HepG2 (cell line): ENCODE results near the gene PPIC. TPM values are rescaled to one million over a fixed set of nuclear protein-coding genes. Genes with fewer than 3 reads are reported as not detected.

Experiments used
- ATAC-seq: fragments of 200-7000 bp; cut with Tn5 transposase; 3 replicates; pipeline ENCODE4 v1.9.1; 2020; ENCODE audit warnings: mild to moderate bottlenecking, moderate library complexity
- BruUV-seq: library from RNA; stranded (reverse); fragments of 400-500 nt; replicated peaks from 2 replicates; lab custom pipeline; 2021; lab: Mats Ljungman, UMichigan
- CTCF ChIA-PET: fragments of 300-600 bp; formaldehyde crosslinking; extraction: SDS; loops from one replicate; lab custom pipeline; 2021; ENCODE audit warnings: low total read pairs, inconsistent platforms, low intra/inter-chr PET ratio; lab: Yijun Ruan, JAX
- POLR2A ChIA-PET: fragments of 350-600 bp; sonication (Branson Sonifier 250); formaldehyde crosslinking; loops from one replicate; lab custom pipeline; 2020; ENCODE audit warnings: antibody characterized with exemption, inconsistent platforms; lab: Yijun Ruan, JAX
- DNase-seq: peaks from one replicate; pipeline ENCODE4 v3.0.0-alpha.2; 2015; ENCODE audit warnings: low spot score
- FAIRE-seq: peaks from 3 replicates; lab custom pipeline; 2011; peaks lifted over from hg19 to GRCh38; lab: Jason Lieb, UNC
- H2AFZ ChIP-seq: one replicate; pipeline ENCODE4 v1.6.1; 2011; ENCODE audit warnings: low read length, inconsistent platforms
- H3K27ac ChIP-seq: fragments of 300-600 bp; 3 replicates; pipeline ENCODE4 v1.8.0; 2011; ENCODE audit warnings: mixed run types, mild to moderate bottlenecking, mixed read lengths, low read length, inconsistent platforms; ENCODE audit not compliant: insufficient read depth; ENCODE audit errors: extremely low read length
- H3K27me3 ChIP-seq, 2 experiments: fragments of 200-600 bp in 1 of 2; 2 replicates in 1 of 2; 3 replicates in 1 of 2; pipeline versions ENCODE4 v1.6.0 to v1.8.0; 2011; ENCODE audit warnings: low read length in 2 of 2, mild to moderate bottlenecking in 2 of 2, moderate library complexity in 2 of 2, inconsistent platforms in 1 of 2; ENCODE audit not compliant: insufficient read depth in 2 of 2, control insufficient read depth in 1 of 2
- H3K36me3 ChIP-seq, 2 experiments: fragments of 200-600 bp in 1 of 2; replicated peaks in 1 of 2; 2 replicates in 1 of 2; 3 replicates in 1 of 2; pipeline versions ENCODE4 v1.5.1 to v1.8.0; 2011; ENCODE audit warnings: low read length in 2 of 2, inconsistent platforms in 1 of 2; ENCODE audit not compliant: insufficient read depth in 2 of 2, control insufficient read depth in 1 of 2
- H3K4me1 ChIP-seq: 2 replicates; pipeline ENCODE4 v1.5.1; 2012; ENCODE audit warnings: low read length, inconsistent platforms; ENCODE audit not compliant: insufficient read depth
- H3K4me2 ChIP-seq: 2 replicates; pipeline ENCODE4 v1.6.0; 2011; ENCODE audit warnings: low read depth, low read length, inconsistent platforms
- H3K4me3 ChIP-seq, 3 experiments: fragments of 200-600 bp in 1 of 3; sonication (generic), shearing (Covaris generic) in 1 of 3; replicated peaks in 1 of 3; 2 replicates each; pipeline ENCODE4 v1.5.1; 2011 to 2016; ENCODE audit warnings: low read length in 3 of 3, inconsistent platforms in 2 of 3, low read depth in 2 of 3, mild to moderate bottlenecking in 2 of 3, control low read depth in 1 of 3, mixed read lengths in 1 of 3; ENCODE audit not compliant: insufficient read depth in 1 of 3
- H3K79me2 ChIP-seq: one replicate; pipeline ENCODE4 v1.6.1; 2011; ENCODE audit warnings: low read length, inconsistent platforms; ENCODE audit not compliant: insufficient read depth
- H3K9ac ChIP-seq: 2 replicates; pipeline ENCODE4 v1.6.0; 2011; ENCODE audit warnings: mild to moderate bottlenecking, low read depth, low read length, inconsistent platforms; ENCODE audit not compliant: insufficient read depth
- H3K9me3 ChIP-seq: 2 replicates; pipeline ENCODE4 v1.5.1; 2012; ENCODE audit warnings: mild to moderate bottlenecking, low read length
- H4K20me1 ChIP-seq: 2 replicates; pipeline ENCODE4 v1.6.0; 2011; ENCODE audit warnings: inconsistent platforms, mild to moderate bottlenecking, low read length, moderate library complexity; ENCODE audit not compliant: insufficient read depth
- IKZF4 ChIP-seq: sonication (generic); formaldehyde crosslinking; IDR thresholded peaks from 2 replicates; pipeline ENCODE4 v1.5.1; 2020; ENCODE audit warnings: borderline replicate concordance, mild to moderate bottlenecking, low read depth, missing genetic modification reagents; ENCODE audit errors: not compliant biosample characterization
- STAT6 ChIP-seq: sonication (generic); formaldehyde crosslinking; IDR thresholded peaks from 2 replicates; pipeline ENCODE4 v1.4.0; 2020; ENCODE audit warnings: missing genetic modification reagents, mild to moderate bottlenecking, borderline replicate concordance
- WGBS: methylation state at CpG from one replicate; pipeline ENCODE4 v1.1.6; 2017; ENCODE audit warnings: low lambda C conversion rate; 5-methylcytosine and 5-hydroxymethylcytosine counted together
- in situ Hi-C: cut with HindIII; loops from 2 replicates; pipeline ENCODE4 v1.10.0; 2017; ENCODE audit warnings: low pct_unique_long_range_greater_than_20kb; ENCODE audit not compliant: extremely low pct_ligation_motif_present
- intact Hi-C: fragments of 100-400 bp; cut with micrococcal nuclease; formaldehyde crosslinking; loops from one replicate; pipeline ENCODE4 v1.10.0; 2022; ENCODE audit not compliant: unreplicated experiment
- polyA plus RNA-seq, 8 experiments: library from polyadenylated mRNA; depleted of rRNA in 3 of 8; stranded (reverse) in 7 of 8; unstranded in 1 of 8; fragments of >200 nt; fragmentation: Illumina TruSeq in 4 of 8; extraction: Trizol in 4 of 8; gene quantifications; 2 replicates each; pipeline versions ENCODE4 v1.2.1 to v1.2.3, GENCODE V29; 2011 to 2016; ENCODE audit warnings: low read depth in 4 of 8, missing spikeins in 1 of 8, mixed read lengths in 1 of 8; ENCODE audit not compliant: insufficient read depth in 1 of 8
- total RNA-seq, 5 experiments: library from RNA; depleted of rRNA; stranded (reverse); fragments of >200 nt; fragmentation: Illumina TruSeq; extraction: Trizol; gene quantifications; 2 replicates each; pipeline ENCODE4 v1.2.3, GENCODE V29; 2016; ENCODE audit warnings: low read depth in 1 of 5
- TF ChIP-seq, protein P1 (sequence below): sonication (generic); formaldehyde crosslinking; IDR thresholded peaks from 2 replicates; pipeline ENCODE4 v1.4.0; 2020; ENCODE audit warnings: missing genetic modification reagents

The PPIC gene
- total and polyA plus RNA-seq, 2 of the 13 experiments (the other 11 are each of a cell fraction or from before 2014, with no cell fraction given), result 6.2 to 17.2 TPM

GRCh38 chr5:123085638-123086286 is 49.2 kb upstream of the PPIC start:
- Histone ChIP-seq H3K9ac (no peak overlapping the region), H3K4me3 (no peak overlapping the region), H3K27ac (no peak overlapping the region), H3K4me1 (peaks cover 18% of the 10 kb centered on the region), H3K27me3 (peaks cover 9 to 73% of the 10 kb centered on the region in 2 experiments), H2AFZ (no peak overlapping the region), H3K4me2 (no peak overlapping the region), H4K20me1 (peaks cover 3% of the 10 kb centered on the region; the same call in 1 of the 2 replicates), H3K36me3 (no peaks in the 10 kb centered on the region), H3K79me2 (no peaks in the 10 kb centered on the region), H3K9me3 (no peaks in the 10 kb centered on the region)
- BruUV-seq, result no TSS peak
- CTCF ChIA-PET, result no interaction called here
- POLR2A ChIA-PET, result no interaction called here
- ATAC-seq (no peak), DNase-seq (no peak), FAIRE-seq (no peak)
- 4% methylated on average over 12 of the region's 12 CpGs for WGBS
- intact Hi-C loops, result no loop called here
- TF ChIP-seq IKZF4, result no peak
- TF ChIP-seq STAT6 (CRISPR knock-in tag), result no peak
- TF ChIP-seq, protein P1, sequence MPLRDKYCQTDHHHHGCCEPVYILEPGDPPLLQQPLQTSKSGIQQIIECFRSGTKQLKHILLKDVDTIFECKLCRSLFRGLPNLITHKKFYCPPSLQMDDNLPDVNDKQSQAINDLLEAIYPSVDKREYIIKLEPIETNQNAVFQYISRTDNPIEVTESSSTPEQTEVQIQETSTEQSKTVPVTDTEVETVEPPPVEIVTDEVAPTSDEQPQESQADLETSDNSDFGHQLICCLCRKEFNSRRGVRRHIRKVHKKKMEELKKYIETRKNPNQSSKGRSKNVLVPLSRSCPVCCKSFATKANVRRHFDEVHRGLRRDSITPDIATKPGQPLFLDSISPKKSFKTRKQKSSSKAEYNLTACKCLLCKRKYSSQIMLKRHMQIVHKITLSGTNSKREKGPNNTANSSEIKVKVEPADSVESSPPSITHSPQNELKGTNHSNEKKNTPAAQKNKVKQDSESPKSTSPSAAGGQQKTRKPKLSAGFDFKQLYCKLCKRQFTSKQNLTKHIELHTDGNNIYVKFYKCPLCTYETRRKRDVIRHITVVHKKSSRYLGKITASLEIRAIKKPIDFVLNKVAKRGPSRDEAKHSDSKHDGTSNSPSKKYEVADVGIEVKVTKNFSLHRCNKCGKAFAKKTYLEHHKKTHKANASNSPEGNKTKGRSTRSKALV, result no peak
- in situ Hi-C loops, result no loop called here
